Measurements from ENCODE around the gene ATG13. TPM values are rescaled to one million over a fixed set of nuclear protein-coding genes. Genes with fewer than 3 reads are reported as not detected.

ATG13 gene
- total and polyA plus RNA-seq, 2 of the 8 experiments (the other 6 are each of a cell fraction or from before 2014, with no cell fraction given) = 65.0 to 77.4 TPM

DNA sequence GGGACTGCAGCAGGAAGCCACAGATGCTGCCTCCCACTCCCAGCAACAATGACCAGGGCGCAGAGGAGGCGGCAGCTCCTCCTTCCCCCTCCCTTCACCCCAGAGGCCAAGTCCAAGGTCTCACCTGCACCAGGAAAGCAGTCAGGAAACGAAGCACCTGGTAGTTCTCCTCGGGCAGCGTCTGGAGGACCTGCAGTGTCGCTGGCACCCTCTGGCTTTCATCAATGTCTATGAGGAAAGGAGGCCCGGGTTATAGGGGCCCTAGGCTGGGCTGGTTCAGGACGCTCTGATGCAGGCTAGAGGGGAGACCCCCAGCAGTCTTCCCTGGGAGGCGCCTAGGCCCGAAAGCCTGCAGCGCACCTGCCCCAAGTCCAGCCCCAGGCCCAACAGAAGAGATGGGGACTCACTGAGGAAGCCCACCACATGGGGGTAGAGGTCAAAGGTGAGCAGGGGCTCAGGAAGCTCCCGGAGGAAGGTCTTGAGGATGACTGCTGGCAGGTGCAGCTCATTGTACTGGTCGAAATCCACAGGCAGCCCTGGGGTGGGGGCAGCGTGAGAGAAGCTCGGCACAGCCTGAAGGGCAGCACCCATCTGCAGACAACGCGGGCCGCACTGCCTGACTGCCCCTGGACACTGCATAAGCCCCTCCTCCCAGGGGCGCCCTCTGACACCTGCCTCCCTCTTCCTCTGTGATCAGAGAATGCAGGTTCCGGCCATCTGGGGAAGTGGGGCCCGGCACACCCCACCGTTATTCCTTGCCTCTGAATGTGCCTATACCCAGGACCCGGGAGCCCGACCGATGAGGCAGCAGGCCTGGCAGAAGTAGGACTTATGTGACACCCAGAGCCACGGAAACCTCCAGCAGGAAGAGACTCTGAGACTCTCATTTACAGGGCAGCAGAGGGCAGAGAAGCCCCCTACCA is 62.1 kb downstream of the ATG13 start (continued):
- TF ChIP-seq PHF8 (conservative IDR thresholded peaks at IDR 0.05; ENCODE audit: low read depth, low read length) (no peak), KDM5A (IDR thresholded peaks at IDR 0.05; ENCODE audit: low read length) (no peak), POLR2A (IDR thresholded peaks at IDR 0.05; ENCODE audit: control extremely low read depth in 1 of 2, low read depth in 2 of 2, low read length in 2 of 2) (no peak)

All from H1 (cell line).